DOHH2 (cell line): ENCODE results near the gene RTP2.

Experiments used
- H3F3A ChIP-seq: fragments of 200-600 bp; sonication (generic), shearing (Covaris generic); 2 replicates; pipeline ENCODE4 v1.6.0; 2016; ENCODE audit warnings: antibody characterized with exemption, mild to moderate bottlenecking; ENCODE audit not compliant: control insufficient read depth, insufficient read depth
- H3K27ac ChIP-seq: fragments of 200-600 bp; sonication (generic); 2 replicates; pipeline ENCODE4 v1.5.1; 2014; ENCODE audit warnings: low read depth, mild to moderate bottlenecking, low read length, moderate library complexity
- H3K27me3 ChIP-seq: fragments of 200-600 bp; sonication (generic); 2 replicates; pipeline ENCODE4 v1.6.1; 2014; ENCODE audit warnings: mild to moderate bottlenecking, low read length, mixed read lengths; ENCODE audit not compliant: control insufficient read depth
- H3K36me3 ChIP-seq: fragments of 200-600 bp; sonication (generic); 2 replicates; pipeline ENCODE4 v1.6.1; 2014; ENCODE audit warnings: mild to moderate bottlenecking, low read length, moderate library complexity, mixed read lengths; ENCODE audit not compliant: control insufficient read depth
- H3K4me1 ChIP-seq: fragments of 200-600 bp; sonication (generic); 2 replicates; pipeline ENCODE4 v1.6.1; 2014; ENCODE audit warnings: mild to moderate bottlenecking, low read length, mixed read lengths; ENCODE audit not compliant: control insufficient read depth
- H3K4me2 ChIP-seq: fragments of 200-600 bp; sonication (generic); 2 replicates; pipeline ENCODE4 v1.6.0; 2014; ENCODE audit warnings: mild to moderate bottlenecking, low read length, moderate library complexity
- H3K4me3 ChIP-seq: fragments of 200-600 bp; sonication (generic); 2 replicates; pipeline ENCODE4 v1.5.1; 2014; ENCODE audit warnings: mild to moderate bottlenecking, low read length, mixed read lengths
- H3K79me2 ChIP-seq: fragments of 200-600 bp; sonication (generic); 2 replicates; pipeline ENCODE4 v1.6.1; 2014; ENCODE audit warnings: mild to moderate bottlenecking, low read length, mixed read lengths; ENCODE audit not compliant: control insufficient read depth
- H3K9me2 ChIP-seq: fragments of 200-600 bp; sonication (generic); replicated peaks from 2 replicates; pipeline ENCODE4 v1.6.1; 2014; ENCODE audit warnings: mild to moderate bottlenecking, low read length, mixed read lengths; ENCODE audit not compliant: control insufficient read depth
- H3K9me3 ChIP-seq: fragments of 200-600 bp; sonication (generic); 2 replicates; pipeline ENCODE4 v1.6.1; 2014; ENCODE audit warnings: antibody characterized with exemption, low read length, mixed read lengths; ENCODE audit not compliant: control insufficient read depth, insufficient read depth
- H4K20me1 ChIP-seq: fragments of 200-600 bp; sonication (generic); 2 replicates; pipeline ENCODE4 v1.6.0; 2014; ENCODE audit warnings: low read depth, mild to moderate bottlenecking, antibody characterized with exemption, low read length, moderate library complexity; ENCODE audit not compliant: control insufficient read depth, insufficient read depth
- CTCF ChIP-seq: fragments of 200-600 bp; sonication (generic); IDR thresholded peaks from one replicate; pipeline ENCODE4 v1.5.1; 2014; ENCODE audit warnings: antibody characterized with exemption, mild to moderate bottlenecking, low read depth, low read length; ENCODE audit not compliant: poor library complexity, severe bottlenecking
- EZH2phosphoT487 ChIP-seq: fragments of 200-600 bp; sonication (generic); IDR thresholded peaks from 2 replicates; pipeline ENCODE4 v1.6.1; 2017; ENCODE audit warnings: borderline replicate concordance, mild to moderate bottlenecking, antibody characterized with exemption, low read length, moderate library complexity, mixed read lengths

The RTP2 gene

DNA sequence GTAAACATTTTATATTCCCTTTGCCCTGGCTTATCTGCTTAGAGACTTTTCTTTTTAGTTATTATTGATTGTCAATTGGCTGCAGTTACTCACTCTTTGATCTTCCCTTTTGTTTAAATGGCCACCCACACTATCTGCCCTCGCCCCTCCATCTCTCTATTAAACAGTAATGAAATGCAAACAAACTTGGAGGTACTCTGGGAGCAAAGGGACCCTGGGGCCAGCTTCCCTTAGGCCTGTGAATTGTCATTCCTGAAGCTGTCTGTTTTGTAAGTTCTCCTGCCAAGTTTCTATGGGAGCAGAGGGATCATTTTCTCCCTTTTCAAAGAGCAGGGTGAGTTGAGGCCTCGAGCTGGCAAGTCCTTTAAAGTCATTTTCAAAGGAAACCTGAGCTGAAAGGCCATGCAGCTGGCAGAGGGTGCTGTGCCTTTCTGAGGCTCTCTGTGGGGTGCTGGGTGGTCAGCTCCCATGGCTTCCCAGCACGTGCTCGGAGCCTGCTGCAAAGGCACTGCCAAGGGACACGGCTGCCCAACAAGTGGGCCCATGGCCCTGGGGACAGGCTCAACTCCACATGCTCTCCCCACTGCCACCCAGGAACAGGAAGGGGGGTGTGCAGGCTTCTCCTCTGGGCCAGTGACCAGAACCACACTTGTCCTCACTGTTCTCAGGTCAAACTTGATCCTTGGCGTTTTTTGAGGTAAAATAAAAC is 17.4 kb upstream of the RTP2 start:
- H4K20me1 ChIP-seq, result peaks cover 12% of the 10 kb centered on the region

GRCh38 chr3:187718802-187719201 is 16.4 kb upstream of the RTP2 start:
- Histone ChIP-seq H3K9me3 (no peaks in the 10 kb centered on the region), H3K27me3 (no peaks in the 10 kb centered on the region), H4K20me1 (peaks cover 7% of the 10 kb centered on the region; the same call in 1 of the 2 replicates), H3K4me1 (peaks cover 13% of the 10 kb centered on the region), H3K36me3 (peaks cover 35% of the 10 kb centered on the region), H3K4me3 (no peak overlapping the region), H3K9me2 (no peaks in the 10 kb centered on the region), H3K27ac (no peak overlapping the region), H3K4me2 (no peak overlapping the region), H3K79me2 (no peaks in the 10 kb centered on the region), H3F3A (peaks cover 63% of the 10 kb centered on the region)
- no peak for TF ChIP-seq CTCF
- no peak for TF ChIP-seq EZH2phosphoT487

More for the DNA sequence above, 17.4 kb upstream of the RTP2 start:
- no peaks in the 10 kb centered on the region for H3K79me2 ChIP-seq
- H3K4me3 ChIP-seq, result no peak overlapping the region
- peaks cover 73% of the 10 kb centered on the region for H3F3A ChIP-seq
- H3K4me1 ChIP-seq, result peaks cover 9% of the 10 kb centered on the region
- no peaks in the 10 kb centered on the region for H3K9me2 ChIP-seq
- H3K27me3 ChIP-seq, result no peaks in the 10 kb centered on the region
- H3K27ac ChIP-seq, result no peak overlapping the region
- no peaks in the 10 kb centered on the region for H3K9me3 ChIP-seq
- H3K36me3 ChIP-seq, result peaks cover 45% of the 10 kb centered on the region
- TF ChIP-seq EZH2phosphoT487 (no peak), CTCF (no peak)
- H3K4me2 ChIP-seq, result no peak overlapping the region

- no peak overlapping the region for H3K4me2 ChIP-seq
- peaks cover 23% of the 10 kb centered on the region for H3K36me3 ChIP-seq
- H3F3A ChIP-seq, result peaks cover 51% of the 10 kb centered on the region
- H3K79me2 ChIP-seq, result no peaks in the 10 kb centered on the region
- peaks cover 13% of the 10 kb centered on the region for H3K4me1 ChIP-seq
- no peaks in the 10 kb centered on the region for H3K27me3 ChIP-seq
- H3K4me3 ChIP-seq, result no peak overlapping the region
- no peak overlapping the region for H3K27ac ChIP-seq
- TF ChIP-seq EZH2phosphoT487 (no peak), CTCF (no peak)
- H3K9me2 ChIP-seq, result no peaks in the 10 kb centered on the region
- 0 out of 2 replicates have a peak, but pooled peaks cover 2% of the 10 kb centered on the region for H4K20me1 ChIP-seq
- H3K9me3 ChIP-seq, result no peaks in the 10 kb centered on the region
These were observed 15.2 kb upstream of the RTP2 start for GRCh38 chr3:187717572-187717971.
